Small intestine (tissue), 7 donors: ENCODE results near the gene HMGN1. TPM values are rescaled to one million over a fixed set of nuclear protein-coding genes. Genes with fewer than 3 reads are reported as not detected.

Experiments used
- DNase-seq, 2 donors: peaks; one replicate each; pipeline versions ENCODE4 v3.0.0 to v3.0.0-alpha.2; 2013
- FAIRE-seq: peaks from 2 replicates; lab custom pipeline; 2012; peaks lifted over from hg19 to GRCh38; lab: Jason Lieb, UNC
- H3K27ac ChIP-seq, 3 donors: one replicate each; pipeline ENCODE4 v1.5.1; 2013; ENCODE audit warnings: low read length in 2 of 3, mild to moderate bottlenecking in 2 of 3, control low read depth in 1 of 3, inconsistent platforms in 1 of 3, low read depth in 1 of 3, moderate library complexity in 1 of 3
- H3K27me3 ChIP-seq, 3 donors: one replicate each; pipeline ENCODE4 v1.6.1; 2013; ENCODE audit warnings: low read length in 3 of 3, inconsistent platforms in 1 of 3; ENCODE audit not compliant: control insufficient read depth in 3 of 3, insufficient read depth in 3 of 3
- H3K36me3 ChIP-seq, 3 donors: one replicate each; pipeline ENCODE4 v1.6.1; 2013; ENCODE audit warnings: low read length in 3 of 3, inconsistent platforms in 1 of 3, low read depth in 1 of 3, mild to moderate bottlenecking in 1 of 3, moderate library complexity in 1 of 3; ENCODE audit not compliant: control insufficient read depth in 3 of 3, insufficient read depth in 2 of 3
- H3K4me1 ChIP-seq, 3 donors: one replicate each; pipeline ENCODE4 v1.6.1; 2013; ENCODE audit warnings: low read length in 2 of 3, inconsistent platforms in 1 of 3, low read depth in 1 of 3, mild to moderate bottlenecking in 1 of 3, moderate library complexity in 1 of 3; ENCODE audit not compliant: control insufficient read depth in 3 of 3, insufficient read depth in 2 of 3
- H3K4me3 ChIP-seq, 3 donors: one replicate each; pipeline ENCODE4 v1.5.1; 2013; ENCODE audit warnings: low read length in 3 of 3, control low read depth in 1 of 3, inconsistent platforms in 1 of 3, low read depth in 1 of 3, mild to moderate bottlenecking in 1 of 3, moderate library complexity in 1 of 3
- H3K9me3 ChIP-seq, 2 donors: one replicate each; pipeline ENCODE4 v1.6.1; 2013; ENCODE audit warnings: low read depth in 1 of 2, low read length in 1 of 2; ENCODE audit not compliant: control insufficient read depth in 2 of 2, insufficient read depth in 1 of 2
- WGBS, 3 donors: extraction: QIAGEN DNeasy Blood & Tissue Kit; methylation state at CpG; one replicate each; pipeline ENCODE4 v1.1.7; 2013; 5-methylcytosine and 5-hydroxymethylcytosine counted together
- polyA plus RNA-seq, 4 donors: library from polyadenylated mRNA; stranded (reverse) in 3 of 4; unstranded in 1 of 4; fragments of 200-250 nt in 3 of 4; fragments of 120-200 nt in 1 of 4; gene quantifications; one replicate each; pipeline versions ENCODE4 v1.2.1 to v1.2.3, GENCODE V29; 2013
- donor health status: healthy with polysubstance abuse.
- donor health status: control.
- donor health status: control.
- donor health status: Bipolar disorder and iron deficiency.
- donor health status: healthy.

The HMGN1 gene
- polyA plus RNA-seq, 4 donors = 126 to 396 (median 185) TPM

GRCh38 chr21:39321424-39321823, 27.5 kb downstream of the HMGN1 start:
- H3K27me3 ChIP-seq = no peaks in the 10 kb centered on the region
- DNase-seq (no peak), FAIRE-seq (no peak)
- H3K4me1 ChIP-seq = peaks cover 0 to 7% (median 0%) of the 10 kb centered on the region in 3 donors
- H3K4me3 ChIP-seq = no peak overlapping the region
- no peaks in the 10 kb centered on the region for H3K9me3 ChIP-seq
- 85 to 94% (median 90%) methylated on average over 6 of the region's 6 CpGs for whole genome bisulfite sequencing, 3 donors
- H3K27ac ChIP-seq = no peak overlapping the region
- no peaks in the 10 kb centered on the region for H3K36me3 ChIP-seq

- Histone ChIP-seq H3K27ac (no peak overlapping the region), H3K9me3 (no peaks in the 10 kb centered on the region), H3K4me3 (no peak overlapping the region), H3K4me1 (peaks cover 0 to 9% (median 0%) of the 10 kb centered on the region in 3 donors), H3K27me3 (no peaks in the 10 kb centered on the region), H3K36me3 (no peaks in the 10 kb centered on the region)
- DNase-seq (no peak), FAIRE-seq (no peak)
- WGBS, 3 donors = 83 to 95% (median 87%) methylated on average over 3 of the region's 3 CpGs
These were observed 29.0 kb downstream of the HMGN1 start for GRCh38 chr21:39319814-39320332.

- DNase-seq (no peak), FAIRE-seq (no peak)
- 70 to 85% (median 82%) methylated on average over 6 of the region's 6 CpGs for WGBS, 3 donors
- Histone ChIP-seq H3K9me3 (no peaks in the 10 kb centered on the region), H3K4me3 (no peak overlapping the region), H3K27ac (no peak overlapping the region), H3K27me3 (no peaks in the 10 kb centered on the region), H3K36me3 (no peaks in the 10 kb centered on the region), H3K4me1 (peaks cover 0 to 12% (median 0%) of the 10 kb centered on the region in 3 donors)
These were observed 29.6 kb downstream of the HMGN1 start for GRCh38 chr21:39319251-39319756.

- no peak for DNase-seq
- H3K36me3 ChIP-seq = no peaks in the 10 kb centered on the region
- no peaks in the 10 kb centered on the region for H3K9me3 ChIP-seq
- no peak for FAIRE-seq
- peak overlapping the region in 1 of 3 donors; percentile 50 for H3K27ac ChIP-seq
- no peaks in the 10 kb centered on the region for H3K27me3 ChIP-seq
- H3K4me1 ChIP-seq = peaks cover 0 to 12% (median 0%) of the 10 kb centered on the region in 3 donors
- H3K4me3 ChIP-seq = no peak overlapping the region
- 81 to 90% (median 85%) methylated on average over 8 of the region's 8 CpGs for WGBS, 3 donors
These were observed 30.6 kb downstream of the HMGN1 start for GRCh38 chr21:39318091-39318959.

- Histone ChIP-seq H3K9me3 (no peaks in the 10 kb centered on the region), H3K36me3 (no peaks in the 10 kb centered on the region), H3K27me3 (no peaks in the 10 kb centered on the region), H3K27ac (peak overlapping the region in 2 of 3 donors; percentile 18 to 55), H3K4me3 (no peak overlapping the region), H3K4me1 (peaks cover 0 to 12% (median 0%) of the 10 kb centered on the region in 3 donors)
- FAIRE-seq (no peak), DNase-seq (peak; percentile 75 to 79)
- 18 to 63% (median 38%) methylated on average over 11 of the region's 11 CpGs for WGBS, 3 donors
These were observed 31.5 kb downstream of the HMGN1 start for GRCh38 chr21:39317134-39318090.

GRCh38 chr21:39316729-39317128, 32.2 kb downstream of the HMGN1 start:
- no peaks in the 10 kb centered on the region for H3K9me3 ChIP-seq
- H3K4me3 ChIP-seq = no peak overlapping the region
- peaks cover 0 to 16% (median 0%) of the 10 kb centered on the region in 3 donors for H3K4me1 ChIP-seq
- H3K36me3 ChIP-seq = no peaks in the 10 kb centered on the region
- peak overlapping the region in 2 of 3 donors; percentile 18 to 55 for H3K27ac ChIP-seq
- 90 to 93% (median 91%) methylated on average over 6 of the region's 6 CpGs for whole genome bisulfite sequencing, 3 donors
- DNase-seq (no peak), FAIRE-seq (no peak)
- no peaks in the 10 kb centered on the region for H3K27me3 ChIP-seq

GRCh38 chr21:39315603-39316445, 33.1 kb downstream of the HMGN1 start:
- 74 to 85% (median 83%) methylated on average over 9 of the region's 9 CpGs for WGBS, 3 donors
- Histone ChIP-seq H3K4me3 (no peak overlapping the region), H3K27ac (no peak overlapping the region), H3K9me3 (no peaks in the 10 kb centered on the region), H3K36me3 (peaks cover 0 to 4% (median 1%) of the 10 kb centered on the region in 3 donors), H3K4me1 (peaks cover 0 to 18% (median 0%) of the 10 kb centered on the region in 3 donors), H3K27me3 (no peaks in the 10 kb centered on the region)
- no peak for FAIRE-seq
- DNase-seq = no peak
